ENCODE measurements around the gene ZBTB7C.
"Not testable (repeated sequence)": the region's sequence is repeated elsewhere in the genome, so short reads cannot be mapped to it uniquely, and the experiment has no call there.

The ZBTB7C gene

DNA sequence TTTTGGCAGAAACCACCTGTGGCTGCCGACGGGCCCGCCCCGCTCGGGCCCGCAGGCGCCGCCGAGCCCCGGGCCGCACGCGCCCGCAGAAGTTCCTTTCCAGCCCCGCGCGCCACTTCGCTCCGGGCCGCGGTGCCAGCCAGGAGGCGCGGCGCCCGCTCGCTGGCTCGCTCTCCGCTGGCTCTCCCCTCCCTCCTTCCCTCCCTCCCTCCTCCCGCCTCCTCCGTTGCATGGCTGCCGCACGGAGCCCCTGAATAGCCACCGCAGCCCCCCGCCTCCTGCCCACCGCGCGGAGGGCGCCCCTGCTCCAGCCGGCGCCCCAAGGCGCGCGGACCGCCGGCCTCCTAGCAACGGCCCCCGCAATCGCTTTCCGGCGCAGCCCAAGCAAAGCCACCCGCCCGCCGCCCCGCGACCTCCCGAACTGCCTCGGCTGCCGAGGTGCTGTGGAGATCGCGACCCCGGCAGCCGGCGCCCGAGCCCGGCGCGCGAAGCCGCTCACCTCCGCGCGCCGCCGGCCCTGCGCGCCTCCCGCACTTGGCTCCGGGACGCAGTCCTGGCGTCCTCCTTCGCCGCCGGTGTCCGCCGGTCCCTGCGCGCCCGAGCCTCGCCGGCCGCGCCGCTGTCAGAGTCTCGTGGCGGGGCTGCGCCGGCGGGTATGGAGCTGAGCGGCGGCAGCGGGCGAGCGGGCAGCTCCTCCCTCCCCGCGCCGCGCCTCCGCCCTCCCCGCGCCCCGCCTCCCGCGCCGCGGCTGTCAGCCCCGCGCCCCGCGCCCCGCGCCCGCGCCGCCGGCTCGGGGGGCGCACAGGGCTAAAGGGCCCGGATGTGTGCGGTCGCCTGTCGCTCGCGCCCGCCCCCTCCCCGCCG, at the start of gene ZBTB7C:
ZBTB7C (minus strand) TSS at position 657 of the 864 bp plus-strand sequence.
- DNase-seq: no peak

DNA sequence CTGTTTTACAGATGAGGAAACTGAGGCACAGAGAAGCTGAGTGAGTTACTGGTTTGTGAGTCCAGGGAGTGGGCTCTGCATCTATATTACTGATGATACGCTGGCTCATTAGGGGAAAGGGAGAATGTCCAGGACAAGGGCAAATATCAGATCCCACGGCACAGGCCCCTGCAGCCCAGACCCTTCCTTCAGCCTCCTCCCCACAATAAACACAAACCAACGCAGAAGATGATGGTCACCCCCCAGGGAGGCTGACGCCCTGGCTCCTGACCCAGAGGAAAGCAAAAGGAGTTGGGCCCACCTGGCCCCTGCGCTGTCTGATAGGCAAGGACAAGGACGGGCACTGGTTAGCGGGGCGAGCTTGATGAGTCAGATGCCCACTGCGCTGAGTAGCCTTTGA, 47.7 kb upstream of the ZBTB7C start:
- no peak for DNase-seq

DNA sequence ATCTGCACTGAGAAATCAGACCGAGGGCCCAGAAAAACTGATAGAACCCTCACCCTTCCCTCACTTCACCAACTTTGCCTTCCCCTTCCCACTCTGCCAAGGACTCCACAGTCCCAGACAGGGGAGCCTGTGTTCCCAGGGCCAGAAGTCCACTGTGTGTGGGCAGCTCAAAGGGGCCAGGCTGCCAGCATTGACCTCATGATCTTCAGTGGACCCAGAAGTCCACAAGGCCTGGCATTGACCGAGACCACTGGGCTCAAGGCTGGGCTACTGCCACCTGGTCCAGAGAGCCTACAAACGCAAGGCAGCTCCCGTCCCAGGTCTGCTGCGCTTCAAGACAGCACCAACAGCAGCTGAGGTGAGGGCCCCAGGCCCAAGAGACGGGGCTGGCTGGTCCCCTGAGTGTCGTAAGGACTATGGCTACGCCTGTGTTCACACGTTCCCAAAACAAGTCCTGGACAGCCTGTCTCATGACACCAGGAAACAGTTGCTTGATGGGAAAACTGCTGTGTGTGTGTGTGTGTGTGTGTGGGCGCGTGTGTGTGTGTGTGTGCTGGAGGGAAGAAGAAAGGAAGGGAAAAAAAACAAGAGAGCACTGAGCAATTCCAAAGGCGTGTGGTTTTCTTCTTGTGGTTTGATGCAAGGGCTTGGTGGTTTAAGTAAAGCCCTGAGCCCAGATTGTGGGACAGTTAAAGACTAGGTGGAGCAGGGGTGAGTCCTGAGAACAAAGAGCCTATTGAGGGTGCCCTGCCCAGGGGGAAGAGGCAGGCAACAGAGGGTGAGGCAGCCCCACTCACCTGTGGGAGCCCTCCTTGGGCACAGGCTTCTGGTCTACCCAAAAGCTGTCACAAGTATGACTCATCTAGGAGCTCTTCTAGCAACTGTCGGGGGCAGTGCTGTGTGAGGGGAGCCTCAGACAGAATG, 46.6 kb upstream of the ZBTB7C start:
- no peak for DNase-seq

DNA sequence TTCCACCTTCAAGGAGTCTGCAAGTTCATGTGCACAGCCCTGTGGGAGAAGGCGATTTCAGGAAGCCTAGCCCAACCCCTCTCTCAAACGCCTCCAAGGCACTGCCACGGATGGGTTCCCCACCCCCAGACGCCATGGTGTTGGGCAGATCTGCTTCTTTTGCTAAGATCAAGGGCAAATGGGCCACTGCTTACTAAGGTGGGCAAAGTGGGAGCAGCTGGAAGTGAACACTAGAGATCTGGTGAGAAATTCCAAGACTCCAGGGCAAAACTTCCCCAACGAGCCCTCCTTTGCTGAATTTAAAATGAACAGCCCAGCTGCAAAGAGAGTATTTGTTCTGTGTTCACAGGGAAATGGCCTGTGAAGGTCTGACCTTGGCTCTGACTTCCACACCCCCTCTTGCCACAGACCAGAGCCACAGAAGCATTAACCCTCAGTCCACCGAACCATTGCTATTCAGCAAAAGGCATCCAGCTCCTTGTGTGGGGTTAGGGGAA, 45.1 kb upstream of the ZBTB7C start:
- DNase-seq: no peak

DNA sequence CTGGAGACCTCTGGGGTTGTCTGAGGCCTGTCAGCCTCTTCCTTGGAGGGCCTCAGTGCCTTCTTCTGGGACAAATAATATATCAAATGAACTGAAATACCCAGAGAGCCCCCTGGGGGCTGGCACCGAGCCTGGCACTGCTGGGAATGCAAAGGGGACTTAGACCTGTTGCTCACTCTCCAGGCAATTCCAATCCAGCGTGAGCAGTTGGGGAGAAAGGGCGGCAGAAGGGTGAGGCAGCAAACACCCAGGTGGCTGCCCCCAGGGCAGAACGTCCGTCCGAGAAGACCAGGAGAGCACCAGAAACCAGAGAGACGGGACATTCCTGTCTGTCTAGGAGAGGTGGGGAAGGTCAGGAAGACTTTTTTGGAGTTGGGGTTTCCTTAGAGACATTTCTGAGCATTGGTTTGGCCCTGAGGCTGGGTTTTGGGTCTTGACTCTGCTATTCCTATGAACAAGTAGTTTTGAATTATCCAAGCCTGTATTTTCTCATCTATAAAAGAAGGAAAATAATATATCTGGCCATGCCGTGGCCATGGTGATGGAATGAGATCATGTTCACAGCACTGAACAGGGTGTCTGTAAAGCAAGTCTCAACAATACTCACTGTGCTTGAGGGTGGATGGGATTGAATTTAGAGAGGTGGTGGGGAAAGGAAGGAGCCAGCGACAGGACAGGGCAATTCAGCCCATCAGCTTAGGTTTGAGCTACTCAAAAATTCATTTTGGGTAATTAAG, 44.3 kb upstream of the ZBTB7C start:
- no peak for DNase-seq

DNA sequence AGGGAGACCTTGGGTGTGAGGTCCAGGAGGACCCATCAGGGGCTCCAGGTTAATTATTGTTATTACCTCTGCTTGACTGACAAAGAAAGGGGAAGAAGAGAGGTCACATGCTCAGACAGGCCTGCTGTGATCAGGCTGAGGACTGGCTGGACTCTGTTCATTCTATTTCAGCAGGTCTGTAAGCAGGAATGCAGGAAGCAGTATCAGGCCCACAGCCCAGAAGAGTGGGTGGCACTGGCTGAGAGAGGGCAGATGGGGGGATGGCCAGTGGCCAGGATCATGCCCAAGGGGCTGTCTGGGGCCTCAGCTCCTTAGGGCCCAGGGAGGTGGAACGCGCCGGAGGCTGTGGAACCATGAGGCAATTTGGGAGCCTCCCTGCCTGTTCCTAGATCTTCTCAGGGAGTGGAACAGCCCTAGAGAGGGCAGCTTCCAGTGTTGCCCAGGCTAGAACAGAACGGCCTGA, 43.7 kb upstream of the ZBTB7C start:
- DNase-seq: peak; percentile 9

DNA sequence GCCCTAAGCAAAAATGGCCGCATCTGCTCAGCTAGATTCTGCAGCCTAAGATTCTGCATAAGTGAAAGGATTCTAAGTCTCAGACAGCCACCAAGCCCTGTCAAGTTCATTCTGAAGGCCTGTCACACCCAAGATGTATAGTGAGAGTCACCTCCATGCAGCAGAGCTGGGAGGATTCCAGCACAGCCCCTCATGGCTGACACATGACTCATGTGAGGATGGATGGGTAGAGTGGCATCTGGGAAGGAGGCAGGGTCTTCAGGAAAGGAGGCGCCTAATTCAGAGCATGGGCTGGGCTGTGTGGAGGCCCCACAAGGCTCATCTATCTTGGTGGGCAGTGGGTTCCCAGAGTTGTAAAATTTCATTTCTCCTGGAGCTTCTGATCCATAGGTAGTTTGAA, 41.5 kb upstream of the ZBTB7C start:
- no peak for DNase-seq

DNA sequence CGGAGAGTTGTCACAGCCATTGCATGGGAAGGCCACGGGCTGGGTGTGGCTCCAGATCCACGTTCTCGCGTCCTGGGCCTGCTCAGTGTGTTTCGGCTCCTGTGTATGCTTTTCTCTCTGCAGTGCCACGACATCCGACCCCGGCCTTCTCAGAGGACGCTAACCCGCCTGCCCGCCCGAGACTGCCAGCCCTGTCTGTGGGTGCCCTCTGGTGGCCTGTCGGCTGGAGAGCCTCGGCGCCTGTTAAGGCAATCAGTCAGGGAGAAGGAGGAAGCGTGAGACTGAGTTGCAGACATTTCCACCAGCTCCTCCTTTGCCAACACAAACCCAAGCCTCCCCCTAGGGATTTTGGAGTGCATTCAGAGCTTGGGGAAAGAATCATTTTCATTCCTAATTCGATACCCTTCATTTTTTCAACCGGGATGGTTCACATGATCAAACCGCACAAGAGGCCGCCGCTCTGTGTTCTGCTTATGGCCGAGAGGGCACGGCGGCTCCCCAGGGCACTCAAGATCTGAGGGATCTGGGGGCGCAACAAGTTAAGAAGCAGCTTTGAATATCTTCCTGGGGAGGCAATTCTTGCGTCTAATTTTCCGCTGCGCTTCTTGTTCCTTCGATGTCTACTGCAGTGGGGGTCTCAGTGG, 37.5 kb upstream of the ZBTB7C start:
- DNase-seq: peak; percentile 85

DNA sequence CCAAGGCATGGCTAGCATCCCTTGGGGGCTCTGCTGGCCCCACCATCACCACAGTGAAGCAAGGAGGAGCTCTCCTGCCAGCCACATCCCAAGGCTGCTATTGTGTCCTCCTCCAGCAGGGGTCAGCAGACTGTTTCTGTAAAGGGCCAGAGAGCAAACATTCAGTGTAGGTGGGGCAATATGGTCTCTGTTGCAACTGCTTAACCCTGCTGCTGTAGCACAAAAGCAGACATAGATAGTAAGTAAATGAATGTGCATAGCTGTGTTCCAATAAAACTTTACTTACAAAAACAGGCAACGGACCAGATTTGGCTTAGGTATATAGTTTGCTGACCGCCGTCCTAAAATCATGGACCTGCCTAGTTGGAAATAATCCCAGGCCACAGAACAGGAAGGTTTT, 36.4 kb upstream of the ZBTB7C start:
- DNase-seq: peak; percentile 42

DNA sequence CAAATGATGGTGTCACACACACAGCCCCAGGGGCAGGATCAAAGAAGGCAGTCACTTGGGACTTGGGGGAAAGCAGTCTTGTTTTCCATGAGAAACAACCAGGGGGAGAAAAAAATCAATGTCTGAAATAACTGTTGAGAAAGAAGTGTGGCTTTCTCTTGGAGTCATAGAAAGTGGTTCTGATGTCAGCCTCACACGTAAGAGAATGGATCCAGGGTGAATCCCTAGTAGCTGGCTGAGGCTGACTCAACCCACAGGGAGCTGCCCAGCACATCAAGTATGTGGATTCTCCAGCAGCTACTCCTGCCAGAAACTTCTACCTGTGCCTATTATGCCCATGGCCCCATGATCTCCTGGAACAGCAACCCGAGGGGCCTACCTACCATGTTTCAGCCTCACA, 33.6 kb upstream of the ZBTB7C start:
- DNase-seq: no peak

DNA sequence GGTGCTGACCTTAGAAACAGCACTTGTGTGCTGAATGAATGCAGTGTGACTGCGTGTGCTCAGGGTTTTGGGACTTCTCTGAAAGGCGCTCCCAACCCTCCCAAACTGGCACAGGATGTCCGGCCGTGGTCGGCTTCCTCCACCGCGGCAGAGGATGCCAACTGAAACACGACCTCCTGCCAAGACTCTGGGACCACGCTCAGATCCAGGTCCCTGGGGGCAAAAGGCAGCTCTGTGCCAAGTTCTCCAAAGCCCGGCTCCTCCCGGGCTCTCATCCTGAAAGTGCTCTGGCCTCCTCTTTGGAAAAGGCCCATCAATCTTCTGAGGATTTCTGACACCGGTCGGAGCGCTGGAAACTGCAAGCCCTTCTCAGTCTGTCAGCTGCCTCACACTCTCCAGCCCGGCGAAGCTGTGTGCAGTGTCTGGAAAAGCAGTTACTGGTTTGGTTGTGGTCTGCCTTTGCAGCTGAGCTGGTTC, 32.3 kb upstream of the ZBTB7C start:
- peak; percentile 34 for DNase-seq

DNA sequence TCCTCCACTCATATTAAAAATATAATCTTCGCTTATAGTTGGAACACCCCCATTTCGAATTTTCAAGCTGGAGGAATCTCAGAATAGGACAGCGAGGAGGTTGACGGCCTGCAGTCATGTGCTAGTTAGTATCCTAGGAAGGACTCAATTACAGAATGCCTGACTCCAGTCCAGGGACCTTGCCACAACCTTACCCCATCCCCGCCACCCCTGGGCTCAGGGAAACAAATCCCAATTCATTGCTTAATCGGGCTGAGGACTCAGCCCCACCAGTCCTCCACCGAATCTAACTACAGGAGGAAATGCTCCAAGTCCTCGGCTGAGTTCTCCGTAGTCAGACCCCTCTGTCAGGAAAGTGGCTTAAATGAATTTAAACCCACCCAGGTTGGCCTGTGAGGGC, 31.7 kb upstream of the ZBTB7C start:
- no peak for DNase-seq

DNA sequence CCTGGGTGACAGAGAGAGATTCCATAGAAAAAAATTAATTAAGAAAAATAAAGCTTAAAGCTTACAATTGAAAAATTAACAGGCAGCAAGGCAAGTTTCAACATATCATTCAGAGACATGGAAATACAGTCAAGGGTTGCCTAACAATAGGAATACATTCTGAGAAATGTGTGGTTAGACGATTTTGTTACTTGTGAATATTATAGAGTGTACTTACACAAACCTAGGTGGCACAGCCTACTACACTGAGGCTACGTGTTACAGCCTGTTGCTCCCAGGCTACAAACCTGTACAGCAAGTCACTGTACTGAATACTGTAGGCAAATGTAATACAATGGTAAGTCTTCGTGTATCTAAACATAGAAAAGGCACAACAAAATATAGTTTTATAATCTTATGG, 27.7 kb upstream of the ZBTB7C start:
- no peak for DNase-seq

DNA sequence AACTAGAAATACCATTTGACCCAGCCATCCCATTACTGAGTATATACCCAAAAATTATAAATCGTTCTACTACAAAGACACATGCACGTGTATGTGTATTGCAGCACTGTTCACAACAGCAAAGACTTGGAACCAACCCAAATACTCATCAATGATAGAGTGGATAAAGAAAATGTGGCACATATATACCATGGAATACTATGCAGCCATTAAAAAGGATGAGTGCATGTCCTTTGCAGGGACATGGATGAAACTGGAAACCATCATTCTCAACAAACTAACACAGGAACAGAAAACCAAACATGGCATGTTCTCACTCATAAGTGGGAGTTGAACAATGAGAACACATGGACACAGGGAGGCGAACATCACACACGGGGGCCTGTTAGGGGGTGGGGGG, 25.2 kb upstream of the ZBTB7C start:
- not testable (repeated sequence) for DNase-seq

DNA sequence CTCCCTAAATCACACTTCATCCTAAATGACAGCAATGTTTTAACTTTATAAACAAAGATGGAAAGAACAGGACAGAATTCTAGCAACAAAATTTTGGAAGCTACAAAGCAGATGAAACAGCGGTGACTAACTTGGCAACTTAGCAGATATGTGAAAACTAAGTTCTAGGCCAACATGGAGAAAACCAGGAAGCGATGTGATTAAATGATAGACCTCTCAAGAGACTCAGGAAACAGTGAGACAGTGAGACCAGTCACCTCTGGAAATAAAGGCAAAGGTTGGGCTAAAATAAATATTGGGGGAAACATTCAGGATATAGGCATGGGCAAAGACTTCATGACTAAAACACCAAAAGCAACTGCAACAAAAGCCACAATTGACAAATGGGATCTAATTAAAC, 24.4 kb upstream of the ZBTB7C start:
- DNase-seq: no peak

DNA sequence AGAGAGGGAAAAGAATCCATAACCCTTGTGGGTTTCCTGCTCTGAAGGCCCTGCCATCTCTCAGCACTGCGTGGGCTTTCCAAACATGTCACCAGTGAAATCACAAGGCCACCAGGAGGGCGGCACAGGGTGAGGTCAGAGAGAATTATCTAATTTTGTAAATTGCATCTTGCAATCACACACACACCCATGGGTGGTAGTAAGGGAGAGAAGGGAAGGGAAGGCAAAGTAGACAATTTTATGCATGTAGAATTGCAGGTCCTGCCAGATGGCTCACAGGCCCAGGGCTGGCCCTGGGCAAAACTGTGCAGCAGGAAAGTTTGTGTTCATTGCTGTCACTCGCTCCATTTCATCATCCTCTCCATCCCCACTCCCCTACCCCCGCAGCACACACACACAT, 21.0 kb upstream of the ZBTB7C start:
- DNase-seq: no peak

DNA sequence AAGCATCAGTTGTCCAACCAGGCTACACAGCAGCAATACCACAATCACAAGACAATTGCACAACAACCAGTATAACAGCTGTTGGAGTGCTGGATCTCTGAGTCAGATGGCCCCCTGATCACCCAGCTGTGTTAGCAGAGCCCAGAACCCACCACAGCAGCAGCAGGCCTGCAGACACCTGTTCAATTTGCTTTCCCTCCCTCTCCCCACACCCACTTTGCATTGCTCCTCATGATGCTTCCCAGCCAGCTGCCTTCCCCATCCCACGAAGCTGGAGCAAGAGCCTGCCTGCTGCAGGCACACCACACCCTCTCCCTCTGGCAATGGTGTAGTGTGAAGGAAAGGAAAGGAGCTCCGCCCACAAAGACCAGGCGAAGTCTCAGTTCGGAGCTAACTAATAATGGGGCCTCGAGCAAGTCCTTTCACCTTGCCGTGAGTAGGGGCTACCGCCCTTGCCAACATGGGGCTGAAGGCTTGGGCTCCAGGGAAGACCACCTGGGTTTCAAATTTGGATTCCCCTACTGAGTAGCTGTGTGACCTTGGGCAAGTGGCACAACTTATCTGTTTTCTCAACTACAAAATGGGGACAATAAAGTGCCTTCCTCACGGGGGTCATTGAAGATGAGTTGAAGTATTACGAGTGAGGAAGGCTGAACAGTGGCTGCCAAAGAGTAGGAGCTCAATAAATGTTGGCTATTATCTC, 19.4 kb upstream of the ZBTB7C start:
- no peak for DNase-seq

DNA sequence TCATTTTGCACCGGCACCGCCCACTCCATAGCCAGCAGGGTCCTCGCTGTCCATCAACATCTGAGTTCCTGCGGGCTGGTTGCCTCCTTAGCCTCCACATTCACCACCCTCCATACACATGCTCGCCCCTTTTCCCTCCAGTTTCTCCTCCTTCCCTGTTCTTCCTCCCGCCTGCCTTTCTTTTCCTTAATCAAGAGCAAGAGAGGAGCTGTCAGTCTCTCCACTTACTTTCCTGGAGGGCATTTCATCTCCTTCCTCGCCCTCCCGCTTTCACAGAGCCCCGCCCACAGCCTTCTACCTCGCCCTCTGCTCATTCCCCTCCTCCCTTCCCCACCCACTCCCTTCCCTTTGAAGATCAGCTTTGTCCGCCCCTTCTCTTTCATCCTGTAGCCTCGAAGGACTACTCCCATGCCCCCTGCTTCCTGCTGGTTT, 13.8 kb upstream of the ZBTB7C start:
- no peak for DNase-seq

DNA sequence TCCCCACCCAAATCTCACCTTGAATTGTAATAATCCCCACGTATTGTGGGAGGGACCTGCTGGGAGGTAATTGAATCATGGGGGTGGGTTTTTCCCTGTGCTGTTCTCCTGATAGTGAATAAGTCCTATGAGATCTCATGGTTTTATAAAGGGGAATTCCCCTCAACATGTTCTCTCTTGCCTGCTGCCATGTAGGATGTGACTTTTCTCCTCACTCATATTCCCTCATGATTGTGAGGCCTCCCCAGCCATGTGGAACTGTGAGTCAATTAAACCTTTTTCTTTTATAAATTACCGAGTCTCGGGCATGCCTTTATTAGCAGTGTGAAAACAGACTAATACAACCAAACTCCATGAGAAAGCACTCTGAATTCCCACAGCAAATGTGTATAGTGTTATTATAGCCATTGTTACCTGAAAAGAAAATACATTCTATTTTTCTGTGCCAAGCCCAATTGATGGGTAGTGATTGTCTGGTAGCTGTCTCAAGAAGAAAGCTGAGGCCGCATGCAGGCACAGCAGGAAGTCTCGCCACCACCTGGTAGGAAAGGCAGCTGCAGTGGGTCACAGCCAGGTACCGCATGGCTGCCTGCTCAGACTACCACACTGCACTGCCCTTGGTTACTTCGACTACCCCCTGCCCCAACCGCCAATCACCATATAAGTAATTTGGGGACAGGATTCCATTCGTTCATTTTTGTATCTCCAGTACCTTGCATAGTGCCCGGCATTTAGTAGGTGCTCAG, 10.3 kb upstream of the ZBTB7C start:
- DNase-seq: no peak

DNA sequence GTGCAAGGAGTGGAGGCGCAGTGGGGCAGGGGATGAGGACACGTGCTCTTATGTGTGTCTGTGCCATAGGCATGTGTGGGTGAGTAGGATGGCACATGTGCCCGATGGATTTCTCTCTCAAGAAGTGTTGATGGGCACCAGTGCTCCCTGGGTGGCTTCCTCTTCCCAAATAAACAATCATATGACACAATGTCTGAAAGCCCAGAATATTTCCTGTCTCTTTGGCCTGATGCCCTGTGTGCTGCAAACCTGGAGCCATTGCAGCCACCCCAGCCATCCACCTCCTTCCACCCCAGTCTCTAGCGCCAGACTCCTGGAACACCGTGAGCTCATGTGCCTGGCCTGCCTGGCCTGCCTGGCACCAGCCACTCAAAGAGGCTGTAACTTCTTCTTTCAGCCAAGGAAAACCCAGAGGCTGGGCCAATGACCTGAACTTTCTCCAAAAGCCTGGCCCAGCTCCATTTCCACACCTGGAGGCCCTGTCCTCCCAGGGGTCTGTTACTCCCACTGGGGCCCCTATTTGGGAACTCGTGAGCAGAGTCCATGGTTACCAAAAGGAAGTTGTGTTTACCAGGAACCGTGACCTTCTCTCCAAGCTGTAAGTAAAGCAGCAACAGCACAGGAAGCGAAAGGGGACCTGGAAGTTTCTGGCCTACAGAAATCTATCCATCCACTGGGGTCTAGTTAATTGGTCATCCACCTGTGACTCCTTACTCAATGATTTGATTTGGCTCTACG, 9.5 kb upstream of the ZBTB7C start:
- no peak for DNase-seq

Measured in midbrain (tissue), 1 donor.